Skeletal muscle satellite cell (primary cell): ENCODE measurements around the gene MXD4.

Experiments used
- H3K27me3 ChIP-seq: 2 replicates; pipeline ENCODE4 v1.7.0; 2013; ENCODE audit warnings: low read length; ENCODE audit not compliant: control insufficient read depth, insufficient read depth
- H3K36me3 ChIP-seq: 2 replicates; pipeline ENCODE4 v1.7.0; 2013; ENCODE audit warnings: mild to moderate bottlenecking, control low read depth, low read length; ENCODE audit not compliant: insufficient read depth
- H3K4me1 ChIP-seq: 2 replicates; pipeline ENCODE4 v1.7.0; 2013; ENCODE audit warnings: low read length; ENCODE audit not compliant: control insufficient read depth, insufficient read depth
- H3K4me2 ChIP-seq: 2 replicates; pipeline ENCODE4 v1.7.0; 2013; ENCODE audit warnings: mild to moderate bottlenecking, low read length
- H3K4me3 ChIP-seq: 2 replicates; pipeline ENCODE4 v1.7.0; 2013; ENCODE audit warnings: low read length
- H3K9ac ChIP-seq: 2 replicates; pipeline ENCODE4 v1.7.0; 2013; ENCODE audit warnings: mild to moderate bottlenecking, low read depth, low read length, moderate library complexity
- H3K9me3 ChIP-seq: replicated peaks from 2 replicates; pipeline ENCODE4 v1.7.0; 2013; ENCODE audit warnings: mild to moderate bottlenecking, control low read depth, low read length

Gene MXD4

DNA sequence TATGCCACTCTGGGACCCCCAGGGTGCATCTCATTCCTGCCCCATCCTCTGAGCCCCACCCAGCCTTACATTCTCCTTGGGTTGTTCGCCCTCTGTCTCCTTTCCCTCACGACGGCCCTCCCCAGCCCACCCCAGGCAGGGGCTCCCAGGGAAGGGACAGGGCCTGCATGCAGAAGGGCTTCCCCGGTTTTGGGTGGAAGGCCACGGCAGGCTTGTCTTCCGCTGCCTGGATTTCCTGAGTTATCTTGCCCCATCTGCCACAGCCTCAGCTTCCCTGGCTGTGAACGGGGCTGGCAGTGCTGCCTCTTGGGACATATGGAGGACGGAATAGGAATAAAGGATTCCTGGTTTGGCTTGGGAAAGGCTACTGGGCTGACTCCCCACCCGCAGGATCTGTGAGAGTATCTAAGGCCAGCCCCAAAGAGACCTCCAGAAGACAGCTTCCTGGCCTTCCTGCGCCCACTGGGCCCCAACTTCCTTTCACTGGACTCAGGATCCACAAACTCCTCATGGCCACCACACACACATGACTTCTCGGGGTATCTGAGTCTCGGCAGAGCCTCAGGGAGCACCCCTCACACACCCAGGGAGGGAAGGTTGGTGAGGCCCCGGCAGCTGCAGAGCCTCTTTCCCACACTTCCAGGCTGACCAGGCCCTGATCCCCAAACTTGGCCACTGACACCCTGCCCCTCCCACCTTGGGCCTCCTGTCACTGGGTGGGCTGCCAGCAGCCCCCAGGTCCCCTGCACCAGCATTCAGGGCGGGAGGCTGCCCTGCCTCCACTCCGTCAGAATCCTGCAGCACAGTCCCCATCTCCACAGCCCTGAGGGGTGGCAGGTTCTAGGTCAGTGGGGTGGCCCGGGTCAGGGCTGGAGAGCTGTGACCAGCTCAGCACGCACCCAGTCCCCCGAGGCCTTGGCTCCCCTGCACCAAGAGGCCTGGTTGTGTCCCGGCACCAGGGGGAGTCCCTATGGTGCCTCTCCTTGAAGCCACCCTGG, 3.5 kb upstream of the MXD4 start:
- no peaks in the 10 kb centered on the region for H3K9me3 ChIP-seq
- H3K4me2 ChIP-seq = peak overlapping the region; percentile 11
- no peak overlapping the region for H3K9ac ChIP-seq
- peaks cover 3% of the 10 kb centered on the region for H3K36me3 ChIP-seq
- no peaks in the 10 kb centered on the region for H3K27me3 ChIP-seq
- H3K4me1 ChIP-seq = peaks cover 27% of the 10 kb centered on the region
- H3K4me3 ChIP-seq = no peak overlapping the region

DNA sequence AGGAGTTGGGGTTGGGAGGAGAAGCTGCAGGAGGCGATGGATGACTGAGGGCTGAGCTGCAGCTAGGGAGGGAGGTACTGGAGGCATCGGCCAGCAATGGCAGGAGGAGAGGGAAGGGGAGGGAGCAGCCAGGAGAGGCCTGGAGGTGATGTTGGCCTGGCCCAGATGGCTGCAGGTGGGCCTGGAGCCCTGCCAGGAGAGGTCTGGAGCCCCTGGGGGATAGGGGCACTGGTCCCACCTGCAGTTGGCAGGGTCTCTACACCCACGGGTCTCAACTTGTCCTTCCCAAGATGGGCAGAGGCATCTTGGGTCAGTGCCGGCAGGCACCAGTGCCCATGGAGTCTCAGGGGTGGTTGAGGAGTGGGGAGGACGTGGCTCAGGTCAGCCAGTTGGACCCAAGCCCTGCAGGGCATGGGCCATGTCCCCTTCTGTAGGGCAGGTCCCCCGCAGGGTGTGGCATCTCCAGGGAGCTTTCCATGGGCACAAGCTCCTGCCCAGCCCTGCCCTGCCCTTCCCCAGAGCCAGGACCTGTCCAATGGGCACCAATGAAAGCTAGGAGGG, 2.7 kb upstream of the MXD4 start:
- H3K4me1 ChIP-seq = peaks cover 36% of the 10 kb centered on the region
- H3K9ac ChIP-seq = no peak overlapping the region
- no peak overlapping the region for H3K4me3 ChIP-seq
- H3K4me2 ChIP-seq = no peak overlapping the region
- no peaks in the 10 kb centered on the region for H3K9me3 ChIP-seq
- peaks cover 11% of the 10 kb centered on the region for H3K36me3 ChIP-seq
- H3K27me3 ChIP-seq = no peaks in the 10 kb centered on the region

DNA sequence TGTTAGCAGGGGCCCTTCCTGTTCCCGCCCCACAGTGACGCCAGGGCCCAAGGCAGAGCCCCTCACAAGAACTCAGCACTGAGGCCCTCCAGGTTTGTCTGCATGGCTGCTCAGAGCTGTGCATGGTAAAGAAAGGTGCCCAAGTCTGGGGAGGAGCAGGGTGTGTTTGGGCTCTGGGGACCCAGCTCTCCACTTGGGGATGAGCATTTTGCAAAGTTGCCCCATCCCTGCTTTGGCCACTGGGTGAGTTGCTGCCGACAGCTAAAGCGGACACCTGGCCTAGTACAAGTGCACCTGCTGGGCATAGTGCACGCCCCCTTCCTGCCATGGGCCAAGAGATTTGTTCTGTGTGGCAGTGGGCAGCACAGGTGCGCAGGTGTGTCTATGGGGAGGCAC, 2.0 kb upstream of the MXD4 start:
- H3K4me3 ChIP-seq = no peak overlapping the region
- no peaks in the 10 kb centered on the region for H3K9me3 ChIP-seq
- no peak overlapping the region for H3K4me2 ChIP-seq
- H3K9ac ChIP-seq = no peak overlapping the region
- peaks cover 42% of the 10 kb centered on the region for H3K4me1 ChIP-seq
- peaks cover 11% of the 10 kb centered on the region for H3K36me3 ChIP-seq
- no peaks in the 10 kb centered on the region for H3K27me3 ChIP-seq

DNA sequence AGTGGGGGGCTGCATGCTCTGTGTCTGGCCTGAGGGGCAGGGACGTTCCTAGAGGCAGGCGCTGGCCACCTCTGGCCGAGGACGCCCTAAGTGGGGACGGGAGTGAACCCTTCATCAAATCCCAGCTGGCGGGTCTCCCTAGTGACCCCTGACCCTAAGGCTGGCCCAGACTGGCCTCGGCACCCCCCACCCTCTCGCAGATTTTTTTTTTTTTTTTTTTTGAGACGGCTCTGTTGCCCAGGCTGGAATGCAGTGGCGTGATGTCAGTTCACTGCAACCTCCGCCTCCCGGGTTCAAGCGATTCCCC, 988 bp upstream of the MXD4 start:
- H3K9me3 ChIP-seq = no peaks in the 10 kb centered on the region
- H3K36me3 ChIP-seq = peaks cover 22% of the 10 kb centered on the region
- H3K4me1 ChIP-seq = peaks cover 52% of the 10 kb centered on the region
- H3K9ac ChIP-seq = peak overlapping the region; percentile 89
- peak overlapping the region; percentile 79 for H3K4me3 ChIP-seq
- peak overlapping the region; percentile 89 for H3K4me2 ChIP-seq
- no peaks in the 10 kb centered on the region for H3K27me3 ChIP-seq

DNA sequence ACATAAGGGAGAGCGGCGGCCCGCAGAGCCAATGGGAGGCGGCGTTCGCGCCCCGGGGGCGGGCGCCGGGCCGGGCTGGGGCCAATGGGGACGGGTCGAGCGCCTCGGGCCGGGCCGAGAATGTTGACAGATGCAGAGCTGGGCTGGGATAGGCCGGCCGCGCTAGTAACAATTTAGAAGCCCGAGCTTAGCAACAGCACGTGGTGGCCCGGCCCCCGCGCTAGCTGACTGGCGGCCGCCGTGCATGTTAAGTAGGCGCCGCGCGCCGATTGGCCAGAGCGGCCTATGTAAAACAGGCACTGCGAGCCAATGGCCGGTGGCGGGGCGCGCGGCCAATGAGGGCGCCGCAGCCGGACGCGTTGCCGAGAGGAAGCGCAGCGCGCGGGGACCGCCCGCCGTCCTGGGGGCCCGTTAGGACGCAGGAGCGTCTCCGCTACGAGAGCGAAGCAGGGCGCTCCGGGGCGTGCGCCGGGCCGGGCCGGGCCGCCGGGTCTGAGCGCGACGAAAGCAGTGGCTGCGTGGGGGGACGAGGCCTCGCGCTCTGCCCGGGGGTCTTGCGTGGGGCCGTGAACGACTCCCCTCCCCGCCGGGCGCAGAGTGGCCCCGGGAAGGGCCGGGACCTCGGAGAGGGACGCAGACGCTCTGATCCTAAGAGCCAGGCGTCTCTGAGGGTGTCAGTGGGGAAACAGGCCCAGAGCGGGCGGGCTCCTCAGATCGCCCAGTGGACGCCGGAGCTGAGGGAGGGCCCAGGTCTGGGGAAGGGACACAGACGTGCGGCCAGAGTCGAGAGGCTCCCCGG, 435 bp upstream of the MXD4 start:
- Histone ChIP-seq H3K9ac (peak overlapping the region; percentile 89), H3K9me3 (no peaks in the 10 kb centered on the region), H3K36me3 (peaks cover 27% of the 10 kb centered on the region), H3K4me2 (peak overlapping the region; percentile 89), H3K4me3 (peak overlapping the region; percentile 95), H3K27me3 (no peaks in the 10 kb centered on the region), H3K4me1 (peaks cover 58% of the 10 kb centered on the region)

DNA sequence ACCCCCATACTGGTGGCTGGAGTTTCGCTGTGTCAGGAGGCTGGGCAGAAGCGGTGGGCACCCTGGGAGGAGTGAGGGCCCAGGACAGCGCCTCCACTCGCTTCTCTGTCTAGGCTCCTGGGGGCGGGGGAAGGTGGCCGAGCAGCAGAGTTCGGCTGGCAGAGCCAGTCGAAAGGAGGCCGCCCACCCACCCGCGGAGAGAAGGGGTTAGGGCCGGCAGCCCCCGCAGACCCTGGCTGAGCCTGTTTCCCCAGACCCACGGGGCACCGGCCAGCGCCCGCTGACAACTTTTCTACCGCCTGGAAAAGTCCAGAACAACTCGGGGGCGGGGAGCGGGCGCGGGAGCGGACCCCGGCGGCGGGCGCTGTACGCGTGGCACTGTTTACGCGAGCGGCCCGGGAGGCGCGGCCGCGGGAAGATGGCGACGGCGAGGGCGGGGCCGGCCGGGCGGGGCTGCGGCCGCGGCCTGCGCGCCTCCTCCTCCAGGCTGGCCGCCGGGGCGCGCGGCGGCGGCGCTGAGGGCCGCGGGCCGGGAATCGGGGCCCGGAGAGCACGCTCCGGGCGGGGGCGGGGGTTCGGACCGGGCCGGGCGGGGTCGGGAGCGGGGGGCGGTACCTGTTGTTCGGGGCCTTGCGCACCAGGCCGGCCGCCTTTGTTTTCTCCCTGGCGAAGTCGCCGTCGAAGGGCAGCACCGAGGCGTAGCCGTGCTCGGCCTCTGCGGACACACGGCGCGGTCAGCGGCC, 628 bp downstream of the MXD4 start:
- Histone ChIP-seq H3K4me1 (peaks cover 61% of the 10 kb centered on the region), H3K27me3 (no peaks in the 10 kb centered on the region), H3K4me3 (peak overlapping the region; percentile 95), H3K9me3 (no peaks in the 10 kb centered on the region), H3K36me3 (peaks cover 35% of the 10 kb centered on the region), H3K4me2 (peak overlapping the region; percentile 100), H3K9ac (peak overlapping the region; percentile 95)

DNA sequence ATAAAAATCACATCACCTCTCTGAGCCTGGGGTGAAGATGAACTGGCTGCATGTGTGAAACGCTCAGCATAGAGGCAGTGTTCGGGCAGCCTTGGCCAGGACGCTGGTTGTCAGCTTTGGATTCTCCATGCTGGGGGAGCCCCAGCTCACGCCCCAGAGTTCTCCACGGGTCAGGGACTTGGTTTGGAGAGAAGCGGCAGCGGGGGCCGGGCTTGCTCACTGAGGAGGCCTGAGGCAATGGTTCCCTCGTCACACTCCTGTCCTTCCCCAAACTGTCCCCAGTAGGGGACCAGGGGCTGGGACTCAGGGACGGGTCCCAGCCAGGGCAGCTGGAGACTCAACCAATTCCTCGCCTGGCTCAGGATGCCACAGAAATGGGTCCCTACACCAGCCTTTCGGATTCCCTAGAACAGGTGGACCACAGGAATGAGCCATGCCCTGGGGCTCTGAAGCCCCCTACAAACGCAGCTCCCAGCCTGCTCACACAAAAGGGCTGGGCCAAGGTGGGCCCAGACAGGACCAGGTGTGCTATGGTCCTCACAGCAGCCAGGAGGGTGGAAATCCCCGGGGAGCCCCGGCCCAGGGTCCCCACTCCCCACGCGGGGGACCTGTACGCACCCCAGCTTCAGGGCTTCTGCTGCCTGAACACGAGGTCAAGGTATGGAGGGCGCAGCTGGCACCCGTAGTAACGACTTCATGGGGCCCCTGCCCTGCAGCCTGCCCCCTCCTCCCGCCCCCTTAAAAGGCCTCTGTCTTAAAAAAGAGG, 1.4 kb downstream of the MXD4 start:
- Histone ChIP-seq H3K9ac (peak overlapping the region; percentile 95), H3K4me1 (peaks cover 61% of the 10 kb centered on the region)

DNA sequence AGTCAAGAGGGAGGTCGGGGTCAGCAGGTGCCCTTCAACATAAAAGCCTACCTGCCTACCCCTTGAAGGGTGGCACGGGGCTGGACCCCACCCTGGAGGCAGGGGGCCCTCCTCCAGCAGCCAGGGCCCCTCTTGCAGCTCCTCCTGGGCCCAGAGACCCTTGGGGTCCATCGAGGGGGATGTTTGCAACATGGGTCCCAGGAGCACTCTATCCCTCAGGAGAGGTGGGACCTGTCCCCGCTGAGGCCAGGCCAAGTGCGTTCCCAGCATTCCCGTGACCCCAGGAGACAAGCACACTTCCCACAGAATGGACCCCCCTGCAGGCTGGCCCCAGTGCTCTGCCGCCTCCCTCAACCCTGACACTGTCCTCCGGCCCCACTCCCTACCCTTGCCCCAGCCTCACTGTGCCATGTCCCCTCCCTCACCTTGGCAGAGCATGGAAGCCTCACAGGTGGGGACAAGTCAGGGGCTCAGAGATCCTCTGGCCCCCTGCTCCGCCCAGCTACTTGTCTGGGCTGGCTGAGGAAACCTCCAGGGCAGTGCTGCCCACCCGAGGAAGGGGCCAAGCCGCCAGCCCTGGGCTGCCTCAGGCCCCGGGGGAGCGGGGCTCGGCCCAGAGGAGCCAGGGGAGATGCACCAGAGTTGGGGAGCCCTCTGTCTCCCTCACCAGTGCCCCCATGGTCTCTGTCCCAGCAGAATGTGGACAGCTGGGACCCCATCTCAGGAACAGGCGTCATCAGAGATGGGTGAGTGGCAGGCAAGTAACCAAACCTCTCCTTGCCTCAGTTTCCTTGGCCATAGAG, 2.2 kb downstream of the MXD4 start:
- H3K9ac ChIP-seq = peak overlapping the region; percentile 95

More for the DNA sequence above, 1.4 kb downstream of the MXD4 start:
- Histone ChIP-seq H3K4me2 (peak overlapping the region; percentile 100), H3K36me3 (peaks cover 39% of the 10 kb centered on the region), H3K27me3 (no peaks in the 10 kb centered on the region), H3K4me3 (peak overlapping the region; percentile 95), H3K9me3 (no peaks in the 10 kb centered on the region)

DNA sequence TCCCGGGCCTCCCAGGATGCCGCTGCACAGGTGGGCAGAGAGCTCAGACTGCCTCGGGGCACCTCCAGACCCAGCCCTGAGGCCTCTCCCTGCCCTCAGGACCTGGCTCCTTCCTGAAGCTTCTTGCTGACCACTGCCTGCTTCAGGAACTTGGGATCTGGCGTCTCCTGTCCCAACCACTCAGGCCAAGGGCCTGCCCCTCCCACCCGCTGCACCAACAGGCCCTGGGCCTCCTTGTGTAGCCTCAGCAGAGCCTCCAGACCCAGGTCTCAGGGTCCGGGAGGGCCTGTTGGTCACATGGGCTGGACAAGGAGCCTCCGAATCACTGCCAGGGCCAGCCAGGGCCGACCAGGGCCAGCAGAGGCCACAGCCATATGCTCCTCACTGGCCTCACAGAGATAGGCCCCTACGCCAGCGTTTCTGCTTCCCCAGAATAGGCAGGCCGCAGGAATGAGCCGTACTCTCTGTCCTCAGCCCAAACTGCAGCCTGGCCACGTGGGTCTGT, 2.8 kb downstream of the MXD4 start:
- Histone ChIP-seq H3K36me3 (peaks cover 49% of the 10 kb centered on the region), H3K9me3 (no peaks in the 10 kb centered on the region), H3K4me1 (peaks cover 62% of the 10 kb centered on the region), H3K9ac (peak overlapping the region; percentile 95), H3K4me3 (peak overlapping the region; percentile 95), H3K4me2 (peak overlapping the region; percentile 100), H3K27me3 (no peaks in the 10 kb centered on the region)

More for the DNA sequence above, 2.2 kb downstream of the MXD4 start:
- H3K27me3 ChIP-seq = no peaks in the 10 kb centered on the region
- peak overlapping the region; percentile 100 for H3K4me2 ChIP-seq
- no peaks in the 10 kb centered on the region for H3K9me3 ChIP-seq
- H3K4me1 ChIP-seq = peaks cover 62% of the 10 kb centered on the region
- H3K4me3 ChIP-seq = peak overlapping the region; percentile 95
- peaks cover 42% of the 10 kb centered on the region for H3K36me3 ChIP-seq
